HG03108 (cell line): Measurements from ENCODE around the gene ACSS3.
"Not testable (repeated sequence)": the region's sequence is repeated elsewhere in the genome, so short reads cannot be mapped to it uniquely, and the experiment has no call there.

Experiments
- ATAC-seq: cut with Tn5 transposase; IDR thresholded peaks from one replicate; pipeline ENCODE4 v1.9.1; 2021; ENCODE audit warnings: moderate library complexity; ENCODE audit not compliant: unreplicated experiment

The ACSS3 gene

DNA sequence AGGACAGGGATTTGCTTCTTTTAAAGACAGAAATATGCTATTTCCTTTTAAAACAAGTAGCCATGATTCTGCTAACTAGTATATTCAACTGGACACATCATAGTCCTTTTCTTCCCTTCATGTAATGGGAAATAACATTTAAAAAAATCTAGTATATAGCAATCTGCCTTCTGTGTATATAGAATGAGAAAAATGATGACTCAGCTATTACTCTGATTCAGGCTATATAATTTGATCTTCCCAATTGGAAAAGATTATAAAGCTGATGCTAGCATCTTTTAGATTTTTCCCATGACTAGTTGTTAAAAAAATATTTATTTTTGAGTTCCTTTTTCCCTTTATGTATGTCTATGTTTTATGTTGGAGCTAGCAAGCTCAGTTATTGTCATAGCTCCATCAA is 86.9 kb downstream of the ACSS3 start:
- no peak for ATAC-seq

DNA sequence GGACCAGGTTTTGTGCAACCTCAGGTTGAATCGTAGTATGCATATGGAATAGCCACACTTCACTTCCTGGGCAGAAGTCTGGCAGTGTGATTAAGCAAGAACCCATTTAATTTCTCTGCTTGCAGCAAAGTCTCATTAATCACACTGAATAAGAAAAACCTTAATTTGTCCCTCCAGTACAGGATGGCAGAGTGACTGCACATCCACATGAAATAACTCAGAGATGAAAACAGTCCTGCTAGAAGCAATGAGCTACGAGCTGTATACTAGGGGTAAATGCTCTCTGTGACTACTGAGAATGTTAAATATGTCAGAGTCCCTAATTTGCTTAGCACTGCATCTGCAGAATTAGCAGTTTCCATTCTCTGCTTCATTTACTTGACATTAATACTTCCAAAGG is 88.9 kb downstream of the ACSS3 start:
- no peak for ATAC-seq

DNA sequence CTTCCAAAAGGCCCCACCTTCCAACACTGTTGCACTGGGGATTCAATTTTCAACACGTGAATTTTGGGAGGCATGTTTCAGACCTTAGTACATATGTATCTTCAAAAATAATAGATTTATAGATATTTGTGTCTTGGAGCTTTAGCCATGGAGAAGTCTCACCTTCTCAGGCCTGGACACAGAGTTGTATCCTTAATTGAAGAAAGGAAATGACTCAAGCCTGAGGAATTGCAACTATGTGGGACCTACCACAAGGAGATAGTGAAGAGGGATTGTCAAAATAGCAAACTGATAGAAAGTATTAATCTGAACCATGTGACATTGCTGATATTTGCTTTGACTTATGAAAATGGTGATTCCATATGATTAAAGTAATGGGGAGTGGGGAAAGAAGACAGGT is 89.8 kb downstream of the ACSS3 start:
- no peak for ATAC-seq

DNA sequence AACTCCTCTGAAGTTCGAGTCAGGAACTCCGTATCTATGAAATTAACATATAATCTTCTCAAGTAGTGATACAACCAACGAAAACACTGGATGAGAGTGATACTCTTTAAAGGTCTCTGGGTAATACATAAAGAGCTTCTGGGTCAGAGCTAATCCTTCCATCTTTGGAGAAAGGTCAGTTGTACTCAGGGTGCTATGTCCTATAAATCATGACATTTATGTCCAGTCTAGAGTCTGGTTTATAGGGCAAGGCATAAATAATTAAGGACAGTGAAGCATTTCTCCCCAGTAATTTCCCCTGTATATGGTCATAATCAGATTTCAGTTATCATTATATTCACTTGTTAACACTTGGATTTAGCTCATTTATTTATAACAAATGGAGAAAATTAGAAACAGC is 90.6 kb downstream of the ACSS3 start:
- no peak for ATAC-seq

DNA sequence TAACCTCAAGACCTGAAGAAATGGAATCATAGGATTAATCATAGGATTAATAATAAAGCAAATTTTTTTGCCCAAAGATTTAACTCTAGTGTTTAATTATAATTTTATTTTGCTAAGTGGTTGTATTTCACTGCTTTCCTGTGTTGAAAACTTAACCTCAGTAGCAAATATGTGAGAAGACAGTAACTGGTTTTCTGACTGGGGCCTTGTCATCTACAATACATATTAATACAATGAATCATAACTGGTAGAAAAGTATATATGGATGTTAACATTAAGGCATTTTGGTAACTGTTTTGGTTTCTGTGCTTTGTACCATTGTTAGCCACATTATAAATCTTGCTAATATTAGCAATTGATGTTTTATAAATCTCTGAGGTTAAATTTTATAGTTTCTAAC is 92.2 kb downstream of the ACSS3 start:
- ATAC-seq: no peak

DNA sequence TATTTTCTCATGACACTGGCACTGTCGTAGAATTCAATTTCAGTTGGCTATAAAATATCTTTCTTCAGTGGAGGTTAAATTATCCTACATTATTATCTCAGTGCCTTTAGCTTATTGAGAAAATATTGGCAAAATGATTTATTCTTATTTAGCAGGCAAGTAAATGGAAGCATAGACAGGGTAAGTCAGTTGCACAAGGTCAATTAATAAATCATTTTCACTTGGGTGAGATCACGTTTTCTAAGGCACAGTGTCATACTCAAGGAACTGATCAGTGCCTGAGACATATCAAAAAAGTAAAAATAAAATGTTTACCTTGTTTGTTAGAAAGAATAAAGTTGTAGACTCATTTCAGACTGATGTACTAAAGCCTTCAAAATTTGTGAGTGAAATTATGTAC is 95.0 kb downstream of the ACSS3 start:
- ATAC-seq: no peak

DNA sequence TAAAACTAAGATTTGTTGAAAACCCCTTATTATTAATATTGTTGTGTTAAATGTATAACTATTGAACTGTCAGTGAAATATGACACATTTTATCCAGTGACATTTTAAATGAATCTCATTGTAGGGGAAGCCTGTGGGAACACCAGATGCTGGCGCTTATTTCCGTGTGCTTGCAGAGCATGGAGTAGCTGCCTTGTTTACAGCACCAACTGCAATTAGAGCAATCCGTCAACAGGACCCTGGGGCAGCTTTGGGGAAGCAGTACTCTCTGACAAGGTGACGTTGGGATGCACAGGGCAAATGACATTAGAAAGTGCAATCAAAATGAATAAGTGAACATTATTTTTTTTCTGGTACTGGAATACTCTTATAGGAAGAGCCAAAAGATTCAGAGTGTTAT is 96.8 kb downstream of the ACSS3 start:
- no peak for ATAC-seq

DNA sequence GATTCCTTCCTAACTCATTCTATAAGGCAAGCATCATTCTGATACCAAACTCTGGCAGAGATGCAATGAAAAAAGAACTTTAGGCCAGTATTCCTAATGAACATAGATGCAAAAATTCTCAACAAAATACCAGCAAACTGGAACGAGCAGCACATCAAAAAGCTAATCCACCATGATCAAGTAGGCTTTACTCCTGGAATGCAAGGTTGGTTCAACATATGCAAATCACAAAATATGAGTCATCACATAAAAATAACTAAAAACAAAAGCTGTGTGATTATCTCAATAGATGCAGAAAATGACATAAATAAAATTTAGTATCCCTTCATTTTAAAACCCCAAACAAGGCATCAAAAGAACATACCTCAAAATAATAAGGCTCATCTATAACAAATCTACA is 98.9 kb downstream of the ACSS3 start:
- ATAC-seq: no peak

DNA sequence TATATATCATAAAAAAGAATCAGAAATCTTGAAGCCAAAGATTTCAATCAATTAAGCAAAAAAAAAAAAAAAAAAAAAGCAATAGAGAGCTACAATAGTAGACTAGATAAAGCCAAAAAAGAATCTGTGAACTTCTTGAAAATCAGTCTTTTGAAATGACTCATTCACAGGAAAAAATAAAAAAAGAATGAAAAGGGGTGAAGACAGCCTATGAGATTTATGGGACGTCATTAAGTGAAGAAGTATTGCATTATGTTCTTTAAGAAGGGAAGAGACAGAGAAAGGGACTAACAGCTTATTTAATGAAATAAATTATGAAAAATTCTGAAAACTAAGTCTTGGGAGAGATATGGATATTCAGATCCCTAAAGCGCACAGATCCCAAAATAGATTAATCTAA is 103.8 kb downstream of the ACSS3 start:
- ATAC-seq: no peak

DNA sequence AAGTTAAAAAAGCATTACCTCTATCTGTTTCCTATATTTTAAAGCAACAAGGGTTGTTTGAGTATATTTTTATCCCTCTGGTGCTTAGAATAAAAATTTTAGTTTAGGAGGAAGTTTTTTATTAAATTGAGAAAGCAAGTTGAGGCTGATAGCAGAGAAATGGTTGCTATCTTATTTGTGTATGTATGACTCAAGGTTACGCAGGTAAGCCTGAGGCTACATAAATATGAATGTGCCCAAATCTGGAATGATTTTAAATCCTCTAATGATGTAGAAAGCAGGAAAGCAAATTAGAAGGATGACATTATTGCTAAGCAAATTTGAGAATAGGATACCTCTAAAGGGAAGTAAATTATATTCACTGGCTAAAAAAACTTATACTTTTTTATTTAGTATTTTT is 109.8 kb downstream of the ACSS3 start:
- no peak for ATAC-seq

DNA sequence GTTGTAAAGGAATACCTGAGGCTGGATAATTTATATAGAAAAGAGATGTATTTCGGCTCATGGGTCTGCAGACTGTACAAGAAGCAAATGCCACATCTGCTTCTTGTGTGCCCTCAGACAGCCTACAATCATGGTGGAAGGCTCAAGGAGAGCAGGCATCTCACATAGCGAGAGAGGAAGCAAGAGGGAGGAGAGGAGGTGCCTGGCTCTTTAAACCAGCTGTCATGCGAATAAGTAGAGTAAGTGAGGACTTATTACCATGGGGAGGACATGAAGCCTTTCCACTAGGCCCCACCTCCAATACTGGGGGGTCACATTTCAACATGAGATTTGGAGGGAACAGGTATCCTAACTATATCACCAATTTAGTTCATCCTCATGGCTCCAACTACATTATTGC is 118.7 kb downstream of the ACSS3 start:
- no peak for ATAC-seq

DNA sequence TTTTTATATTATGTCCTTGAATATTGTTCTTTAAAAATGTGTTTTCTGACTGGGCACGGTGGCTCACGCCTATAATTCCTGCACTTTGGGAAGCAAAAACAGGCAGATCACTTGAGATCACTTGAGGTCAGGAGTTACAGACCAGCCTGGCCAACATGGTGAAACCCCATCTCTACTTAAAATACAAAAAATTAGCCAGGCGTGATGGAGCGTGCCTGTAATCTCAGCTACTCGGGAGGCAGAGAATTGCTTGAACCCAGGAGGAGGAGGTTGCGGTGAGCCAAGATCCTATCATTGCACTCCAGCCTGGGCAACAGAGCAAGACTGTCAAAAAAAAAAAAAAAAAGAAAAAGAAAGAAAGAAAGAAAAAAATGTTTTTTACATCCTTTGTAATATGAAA is 122.7 kb downstream of the ACSS3 start:
- not testable (repeated sequence) for ATAC-seq

DNA sequence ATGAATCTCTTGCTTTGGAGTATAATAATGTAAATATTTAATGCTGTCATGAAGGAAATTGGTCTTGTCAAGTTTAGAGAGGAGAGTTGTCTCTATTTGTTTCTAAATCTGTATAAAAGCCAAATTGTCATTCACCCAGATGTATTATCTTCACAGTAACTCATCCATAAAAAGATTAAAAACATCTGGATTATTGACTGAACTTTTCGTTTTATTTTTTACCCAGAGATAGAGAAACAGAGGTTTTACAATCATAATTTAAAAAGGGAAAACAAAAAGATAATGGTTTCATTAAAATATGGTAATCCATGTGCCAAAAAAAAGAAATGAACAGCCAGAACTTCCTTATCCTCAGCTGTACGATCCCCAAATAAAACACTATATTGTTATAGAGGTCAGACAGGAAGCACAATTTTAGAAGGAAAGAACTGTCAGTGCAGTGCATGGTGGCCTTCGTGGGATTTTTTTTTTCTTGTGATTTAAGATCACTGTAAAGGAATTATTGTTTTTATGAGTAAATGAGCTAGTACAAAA is 125.9 kb downstream of the ACSS3 start:
- ATAC-seq: no peak

DNA sequence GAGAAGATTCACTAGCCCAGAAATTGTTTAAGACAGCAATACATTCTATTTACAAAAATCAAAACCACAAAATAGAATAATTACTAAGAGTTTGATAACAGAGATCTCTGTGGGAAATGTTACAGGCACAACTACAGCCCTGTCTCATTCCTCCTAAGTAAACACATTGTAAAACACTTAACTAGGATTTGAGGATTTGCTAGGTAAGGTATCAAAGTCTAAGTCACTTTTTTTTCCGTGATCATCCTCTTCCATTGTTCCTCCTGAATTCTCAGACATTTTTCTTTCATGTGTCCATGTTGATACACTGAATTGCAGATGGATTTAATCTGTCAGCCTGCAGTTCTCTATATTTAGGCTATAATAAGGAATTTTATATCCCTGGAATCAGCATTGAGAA is 127.5 kb downstream of the ACSS3 start:
- no peak for ATAC-seq

DNA sequence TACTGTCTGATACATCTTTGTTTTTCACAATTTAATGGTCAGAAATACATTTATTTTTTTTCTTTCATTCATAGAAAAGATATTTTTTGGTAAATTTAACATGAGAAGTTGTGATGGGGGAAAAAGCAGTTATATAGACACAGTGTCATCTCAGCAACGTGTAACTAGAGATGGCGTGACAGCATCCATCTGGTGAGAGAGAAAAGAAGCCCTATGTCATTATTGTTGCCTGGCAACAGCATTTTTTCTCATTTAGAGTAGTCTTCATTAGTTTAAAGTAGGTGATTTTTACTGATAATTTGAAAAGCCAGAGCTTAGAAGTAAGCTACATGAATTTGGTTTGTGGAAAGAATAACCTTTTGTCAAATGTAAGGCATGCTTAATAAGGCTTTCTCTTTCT is 128.6 kb downstream of the ACSS3 start:
- no peak for ATAC-seq

DNA sequence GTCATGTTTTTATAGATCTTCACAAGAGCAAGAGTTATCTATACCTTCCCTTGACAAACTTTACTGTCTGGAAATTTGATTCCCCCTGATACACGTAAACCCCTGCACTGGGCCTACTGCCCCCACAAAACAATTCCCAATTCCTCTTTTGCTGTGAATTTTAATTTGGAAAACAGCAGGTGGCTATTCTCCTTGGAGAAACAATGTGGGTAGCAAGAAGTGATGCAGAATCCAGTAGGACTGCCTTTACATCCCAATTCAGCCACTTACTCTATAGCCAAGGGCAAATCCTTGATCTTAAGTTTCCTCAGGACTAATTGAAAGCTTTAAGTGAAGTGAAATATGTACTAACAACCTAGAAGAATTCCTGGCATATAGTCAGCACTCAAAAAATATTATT is 129.3 kb downstream of the ACSS3 start:
- no peak for ATAC-seq

DNA sequence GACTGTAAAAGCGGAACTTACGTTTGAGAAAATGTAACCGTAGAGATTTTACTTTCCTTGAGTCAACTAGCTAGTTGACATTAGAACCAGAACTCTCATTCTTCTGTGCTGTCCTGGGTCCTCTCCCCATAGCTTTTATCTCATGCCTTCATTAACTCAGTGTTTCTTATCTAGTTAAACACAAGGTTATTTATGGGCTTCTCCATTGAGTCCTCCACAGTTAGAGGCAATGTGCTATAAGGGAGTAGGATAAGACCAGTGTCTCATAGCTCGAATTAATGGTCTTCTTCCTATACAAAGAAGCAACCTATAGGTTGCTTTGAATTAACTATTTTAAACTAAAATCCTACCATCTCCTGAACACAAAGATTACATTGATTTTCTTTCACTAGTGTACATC is 129.8 kb downstream of the ACSS3 start:
- no peak for ATAC-seq

DNA sequence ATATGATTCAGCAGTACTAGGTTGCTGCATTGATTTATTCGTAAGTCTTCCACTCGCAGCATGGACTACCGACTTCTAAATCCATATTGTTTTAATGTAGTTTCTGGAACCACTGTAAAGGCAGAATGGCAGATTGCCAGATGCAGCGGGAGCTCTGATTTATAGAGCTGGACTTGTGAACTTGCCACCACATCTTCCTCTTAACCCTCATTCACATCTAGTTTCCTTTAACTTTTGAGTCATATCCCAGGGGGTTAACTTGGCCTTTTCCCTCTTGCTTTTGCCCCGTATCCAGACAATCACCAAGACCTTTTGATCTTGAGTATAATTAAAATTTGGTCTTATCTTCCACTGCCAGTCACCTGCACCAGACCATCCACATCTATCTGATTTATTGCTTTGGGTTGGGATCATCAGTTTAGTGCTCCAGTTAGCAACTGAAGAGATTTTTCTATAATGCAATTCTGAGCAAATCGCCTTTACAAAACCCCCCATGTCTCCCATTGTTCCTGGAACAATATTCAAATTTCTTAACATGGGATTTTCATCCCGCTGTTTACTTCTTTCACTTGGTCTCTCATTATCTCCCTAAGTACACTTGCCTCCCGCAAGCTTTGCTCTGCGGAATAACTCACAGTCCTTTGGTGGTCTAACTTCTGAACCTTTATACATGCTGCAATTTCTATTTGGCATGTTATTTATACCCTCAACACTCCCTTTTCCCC is 130.5 kb downstream of the ACSS3 start:
- no peak for ATAC-seq

DNA sequence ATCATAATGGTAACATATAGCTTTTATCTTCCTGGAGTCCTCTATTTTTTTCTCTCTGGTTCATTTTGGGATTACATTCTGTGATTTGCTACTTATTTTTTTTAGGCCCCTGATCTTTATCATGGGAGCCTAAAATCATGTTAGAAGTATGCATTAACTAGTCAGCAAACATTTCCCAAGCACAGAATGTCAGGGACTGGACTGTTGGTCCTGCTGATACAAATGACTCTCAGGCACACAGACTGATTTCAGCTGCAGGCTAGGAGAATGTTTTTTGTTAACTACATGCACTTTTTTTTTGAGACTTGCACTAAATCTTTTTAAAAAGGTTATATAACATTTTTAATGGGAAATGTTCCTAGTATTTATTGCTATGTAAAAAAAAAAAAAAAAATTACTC is 131.1 kb downstream of the ACSS3 start:
- ATAC-seq: no peak

DNA sequence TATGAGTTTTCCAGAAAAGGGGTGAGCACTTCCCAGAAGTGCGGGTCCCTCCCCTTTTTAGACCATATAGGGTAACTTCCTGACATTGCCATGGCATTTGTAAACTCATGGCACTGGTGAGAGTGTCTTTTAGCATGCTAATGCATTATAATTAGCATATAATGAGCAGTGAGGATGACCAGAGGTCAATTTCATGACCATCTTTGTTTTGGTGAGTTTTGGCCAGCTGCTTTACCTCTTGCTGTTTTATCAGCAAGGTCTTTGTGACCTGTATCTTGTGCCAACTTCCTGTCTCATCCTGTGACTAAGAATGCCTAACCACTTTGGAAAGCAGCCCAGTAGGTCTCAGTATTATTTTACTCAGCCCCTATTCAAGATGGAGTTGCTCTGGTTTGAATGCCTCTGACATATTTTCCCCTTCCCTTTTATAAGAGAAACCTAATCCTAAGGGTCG is 131.9 kb downstream of the ACSS3 start:
- not testable (repeated sequence) for ATAC-seq

DNA sequence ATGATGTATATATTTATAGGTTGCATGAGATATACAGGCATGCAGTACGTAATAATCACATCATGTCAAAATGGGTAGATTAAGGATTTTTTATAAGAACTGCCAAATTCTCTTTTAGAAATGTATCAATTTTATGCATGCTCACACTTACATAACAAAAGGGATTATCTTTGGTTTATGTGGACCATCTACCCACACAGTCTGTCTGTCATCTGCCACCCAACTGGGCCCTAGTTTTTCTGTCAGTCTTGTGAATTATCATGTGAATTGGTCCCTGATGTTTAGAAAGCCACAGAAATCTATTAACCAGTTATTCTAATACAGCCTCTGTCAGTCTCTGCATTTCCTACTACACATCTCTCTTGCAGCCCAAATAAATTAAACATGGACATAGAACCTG is 133.4 kb downstream of the ACSS3 start:
- no peak for ATAC-seq

DNA sequence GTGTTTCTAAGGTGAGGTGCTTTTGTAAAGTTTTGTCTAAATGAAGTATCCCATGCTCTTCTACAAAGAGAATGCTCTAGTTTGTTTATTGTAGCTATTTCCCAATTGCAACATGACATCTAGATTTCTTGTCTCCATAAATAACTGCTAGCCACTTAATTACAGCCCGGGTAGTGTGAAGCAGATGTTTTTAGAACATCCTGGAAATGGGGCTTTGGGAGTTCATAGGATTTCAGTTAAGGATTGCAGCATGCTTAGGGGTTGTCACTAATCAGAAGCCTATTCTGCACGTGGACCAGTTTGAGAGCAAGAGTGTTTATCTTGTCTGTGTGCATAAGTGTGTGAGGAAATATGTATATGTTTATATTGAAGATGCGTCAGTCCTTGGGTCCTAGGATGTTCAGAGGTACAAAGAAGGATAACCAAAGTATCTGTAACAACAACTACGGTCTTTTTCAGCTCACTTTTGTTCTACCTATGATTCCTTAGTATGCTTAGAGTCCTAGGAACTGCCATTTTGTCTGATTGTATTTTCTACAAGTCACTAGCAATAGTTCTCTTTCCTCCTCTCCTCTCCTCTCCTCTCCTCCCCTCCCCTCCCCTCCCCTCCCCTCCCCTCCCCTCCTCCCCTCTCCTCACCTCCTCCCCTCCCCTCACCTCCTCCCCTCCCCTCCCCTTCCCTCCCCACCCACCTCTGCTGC is 135.3 kb downstream of the ACSS3 start:
- ATAC-seq: no peak
